Activated T-cell treated with anti-CD3 and anti-CD28 coated beads, Interleukin-2, amount 50 U/mL, for 72 hours (primary cell): ENCODE measurements around the gene NOL3. TPM values are rescaled to one million over a fixed set of nuclear protein-coding genes. Genes with fewer than 3 reads are reported as not detected.

Source experiments
- ATAC-seq, 2 donors: fragments of 150-1000 bp; cut with Tn5 transposase; replicated peaks in 1 of 2; 2 replicates each; pipeline ENCODE4 v1.10.0; 2021; ENCODE audit warnings: moderate library complexity in 2 of 2, mild to moderate bottlenecking in 1 of 2
- DNase-seq, 2 donors: peaks; one replicate each; pipeline ENCODE4 v3.0.0; 2021 to 2022; ENCODE audit warnings: mixed read lengths in 1 of 2
- H3K27ac Mint-ChIP-seq: one replicate; pipeline ENCODE4 v1.8.0; 2022; ENCODE audit warnings: mild to moderate bottlenecking, moderate library complexity, mixed read lengths
- H3K27me3 Mint-ChIP-seq: one replicate; pipeline ENCODE4 v1.8.0; 2022; ENCODE audit warnings: low read depth, mixed read lengths
- H3K36me3 Mint-ChIP-seq, 2 donors: one replicate each; pipeline ENCODE4 v1.8.0; 2022; ENCODE audit warnings: mixed read lengths in 2 of 2, mild to moderate bottlenecking in 1 of 2; ENCODE audit not compliant: insufficient read depth in 2 of 2
- H3K4me1 Mint-ChIP-seq: one replicate; pipeline ENCODE4 v1.8.0; 2022; ENCODE audit warnings: low read depth, mixed read lengths
- H3K4me3 Mint-ChIP-seq, 2 donors: one replicate each; pipeline ENCODE4 v1.8.0; 2022; ENCODE audit warnings: mild to moderate bottlenecking in 2 of 2, mixed read lengths in 2 of 2, moderate library complexity in 2 of 2
- H3K9me3 Mint-ChIP-seq, 2 donors: one replicate each; pipeline ENCODE4 v1.8.0; 2022; ENCODE audit warnings: mixed read lengths in 2 of 2
- total RNA-seq, 2 donors: library from RNA; stranded (reverse); gene quantifications; one replicate each; pipeline ENCODE4 v1.2.3, GENCODE V29; 2022

Gene NOL3
- total RNA-seq, 2 donors from 2014 or later, result 21.6 to 30.6 TPM

DNA sequence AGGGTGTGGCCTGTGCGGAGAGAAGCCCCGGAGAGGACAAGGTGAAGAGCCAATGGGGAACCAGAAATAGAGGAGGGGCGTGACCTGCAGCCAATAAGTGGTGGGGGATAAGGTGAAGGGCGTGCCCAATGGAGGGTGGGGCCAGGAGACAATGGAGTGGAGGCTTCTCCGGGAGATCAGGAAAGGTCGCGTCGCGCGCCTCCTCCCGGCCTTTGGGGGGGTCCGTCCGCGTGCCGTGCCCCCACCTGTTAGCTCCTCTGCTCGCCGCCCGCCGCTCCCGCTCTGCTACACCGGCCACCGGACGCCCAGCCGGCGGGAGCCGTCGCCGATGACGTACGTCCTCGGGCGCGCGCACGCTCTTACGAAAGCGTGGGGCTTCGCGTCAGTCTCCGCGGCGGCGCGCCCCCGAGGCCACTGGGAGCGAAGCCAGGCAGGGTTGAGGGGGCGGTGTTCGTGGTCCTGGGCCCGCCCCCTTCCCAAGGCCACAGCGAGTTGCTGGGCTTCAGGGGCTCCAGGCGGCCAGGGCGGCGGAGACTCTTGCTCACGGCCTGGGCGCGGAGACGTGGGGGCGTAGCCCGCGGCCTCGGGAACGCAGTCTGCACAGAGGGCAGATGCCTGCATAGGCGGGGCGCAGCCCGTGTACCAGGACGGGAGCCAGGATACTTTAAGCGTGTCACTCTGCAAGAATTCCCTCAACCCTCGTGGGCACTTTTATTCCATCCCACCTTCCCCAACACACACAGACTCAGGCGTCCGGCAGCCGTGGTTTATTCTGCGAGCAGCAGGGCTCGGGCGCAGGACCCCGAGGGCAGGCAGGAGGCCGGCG is 13.5 kb downstream of the NOL3 start, which contains the start of gene MATCAP1:
Gene MATCAP1, minus strand, starts transcription at position 337 of the 826 bp plus-strand sequence. CDS start 3,353 bp downstream, outside the sequence.
- no peak within 1 kb of the TSS for H3K4me3 Mint-ChIP-seq
- no peaks in the 10 kb centered on the region for H3K9me3 Mint-ChIP-seq
- H3K4me1 Mint-ChIP-seq, result peaks cover 16% of the 10 kb centered on the region
- ATAC-seq, result peak; percentile 95 to 96
- H3K27ac Mint-ChIP-seq, result no peak within 1 kb of the TSS
- peak; percentile 93 to 97 for DNase-seq
- H3K36me3 Mint-ChIP-seq, result peaks cover 0 to 2% of the 10 kb centered on the region in 2 donors
- H3K27me3 Mint-ChIP-seq, result peaks cover 18% of the 10 kb centered on the region

DNA sequence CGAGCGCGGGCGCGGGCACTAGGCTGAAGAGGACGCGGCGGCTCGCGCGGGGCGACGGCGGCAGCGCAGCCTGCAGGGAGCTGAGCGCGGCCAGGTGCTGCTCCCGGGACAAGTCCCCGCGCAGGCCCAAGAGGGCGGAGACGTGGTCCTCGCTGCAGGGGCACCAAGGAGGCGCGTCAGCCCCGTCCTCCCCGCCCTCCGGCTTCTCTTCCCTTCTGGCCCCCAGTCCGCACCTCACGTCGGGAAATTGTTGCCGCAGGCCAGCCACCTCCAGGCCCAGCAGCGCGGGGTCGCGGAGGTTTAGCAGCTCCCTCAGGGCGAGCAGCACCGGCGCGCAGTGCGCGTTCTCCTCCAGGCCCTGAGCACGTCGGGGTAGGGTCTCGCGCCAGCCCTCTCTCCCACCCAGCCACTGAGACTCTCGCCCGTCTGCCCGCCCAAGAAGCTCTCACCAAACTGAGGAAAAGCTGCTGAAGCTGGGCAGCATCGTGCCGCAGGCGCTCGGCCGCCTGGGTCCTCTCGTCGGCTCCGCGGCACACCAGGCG is 14.2 kb downstream of the NOL3 start:
- Mint-ChIP-seq H3K4me1 (peaks cover 14% of the 10 kb centered on the region), H3K27ac (no peak overlapping the region), H3K9me3 (no peaks in the 10 kb centered on the region), H3K4me3 (no peak overlapping the region), H3K27me3 (peaks cover 12% of the 10 kb centered on the region), H3K36me3 (peaks cover 0 to 2% of the 10 kb centered on the region in 2 donors)
- peak; percentile 41 to 55 for DNase-seq
- peak; percentile 2 to 14 for ATAC-seq

DNA sequence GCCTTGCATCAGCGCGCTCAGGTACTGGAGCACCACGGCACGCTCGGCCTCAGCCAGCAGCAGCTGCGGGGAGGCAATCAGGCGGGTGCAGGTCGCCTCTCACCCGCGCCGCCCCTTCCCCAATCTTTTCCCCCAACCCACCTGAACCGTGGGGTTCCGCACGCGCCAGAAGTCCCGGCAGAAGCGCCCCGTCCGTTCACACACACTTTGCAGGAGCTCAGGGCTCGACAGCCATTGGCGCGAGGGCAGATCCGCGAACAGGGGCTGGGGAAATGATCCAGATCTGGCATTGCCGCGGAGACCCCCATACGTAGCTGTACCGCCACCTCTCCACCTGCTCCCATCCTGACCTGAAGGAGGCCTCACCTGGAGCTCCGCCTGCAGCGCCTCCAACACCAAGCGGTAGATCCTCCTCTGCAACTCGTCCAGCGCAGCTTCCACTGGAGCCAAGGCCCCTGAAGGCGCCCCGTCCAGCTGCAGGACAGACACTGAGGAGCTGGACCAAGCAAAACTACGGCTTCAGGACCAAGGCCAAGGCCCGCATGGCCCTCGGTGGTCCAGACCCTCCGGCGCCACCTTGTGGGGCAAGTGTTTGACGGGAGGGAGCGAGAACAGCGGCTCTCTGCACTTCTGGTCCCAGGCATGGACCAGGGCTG is 14.8 kb downstream of the NOL3 start:
- peaks cover 0 to 2% of the 10 kb centered on the region in 2 donors for H3K36me3 Mint-ChIP-seq

GRCh38 chr16:67185651-67186134 is 15.4 kb downstream of the NOL3 start:
- H3K27ac Mint-ChIP-seq, result no peak overlapping the region
- DNase-seq (no peak), ATAC-seq (no peak)
- no peaks in the 10 kb centered on the region for H3K9me3 Mint-ChIP-seq
- H3K36me3 Mint-ChIP-seq, result peaks cover 0 to 2% of the 10 kb centered on the region in 2 donors
- peaks cover 12% of the 10 kb centered on the region for H3K27me3 Mint-ChIP-seq
- H3K4me3 Mint-ChIP-seq, result peak overlapping the region in 1 of 2 donors; percentile 94
- peaks cover 14% of the 10 kb centered on the region for H3K4me1 Mint-ChIP-seq

More for the DNA sequence above, 14.8 kb downstream of the NOL3 start:
- H3K4me3 Mint-ChIP-seq, result peak overlapping the region in 1 of 2 donors; percentile 94
- DNase-seq, result peak; percentile 90 to 92
- peak; percentile 28 to 34 for ATAC-seq
- H3K4me1 Mint-ChIP-seq, result peaks cover 14% of the 10 kb centered on the region
- H3K27me3 Mint-ChIP-seq, result peaks cover 12% of the 10 kb centered on the region
- H3K9me3 Mint-ChIP-seq, result no peaks in the 10 kb centered on the region
- peak overlapping the region; percentile 58 for H3K27ac Mint-ChIP-seq

DNA sequence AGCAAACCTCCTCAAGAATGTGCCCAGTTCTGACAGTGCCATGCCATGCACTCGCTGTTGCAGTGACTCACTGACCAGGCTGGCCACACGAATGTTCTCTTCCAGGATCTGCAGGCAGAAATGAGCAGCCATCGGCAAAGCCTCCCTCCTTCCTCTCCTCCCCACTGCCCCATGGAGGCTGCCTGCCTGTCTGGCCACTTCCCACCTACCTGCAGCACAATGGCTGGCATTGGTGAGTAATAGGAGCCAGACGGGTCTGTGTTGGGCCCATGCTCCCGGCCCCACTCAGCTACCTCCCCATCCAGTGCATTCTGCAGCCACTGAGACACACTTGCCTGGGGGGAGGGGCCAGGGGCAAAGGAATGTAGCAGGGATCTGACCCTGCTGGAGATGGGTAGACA is 16.2 kb downstream of the NOL3 start:
- Mint-ChIP-seq H3K9me3 (no peaks in the 10 kb centered on the region), H3K27me3 (peaks cover 12% of the 10 kb centered on the region), H3K4me1 (peaks cover 21% of the 10 kb centered on the region), H3K27ac (no peak overlapping the region), H3K4me3 (no peak overlapping the region), H3K36me3 (peaks cover 0 to 2% of the 10 kb centered on the region in 2 donors)
- no peak for DNase-seq
- ATAC-seq, result no peak

DNA sequence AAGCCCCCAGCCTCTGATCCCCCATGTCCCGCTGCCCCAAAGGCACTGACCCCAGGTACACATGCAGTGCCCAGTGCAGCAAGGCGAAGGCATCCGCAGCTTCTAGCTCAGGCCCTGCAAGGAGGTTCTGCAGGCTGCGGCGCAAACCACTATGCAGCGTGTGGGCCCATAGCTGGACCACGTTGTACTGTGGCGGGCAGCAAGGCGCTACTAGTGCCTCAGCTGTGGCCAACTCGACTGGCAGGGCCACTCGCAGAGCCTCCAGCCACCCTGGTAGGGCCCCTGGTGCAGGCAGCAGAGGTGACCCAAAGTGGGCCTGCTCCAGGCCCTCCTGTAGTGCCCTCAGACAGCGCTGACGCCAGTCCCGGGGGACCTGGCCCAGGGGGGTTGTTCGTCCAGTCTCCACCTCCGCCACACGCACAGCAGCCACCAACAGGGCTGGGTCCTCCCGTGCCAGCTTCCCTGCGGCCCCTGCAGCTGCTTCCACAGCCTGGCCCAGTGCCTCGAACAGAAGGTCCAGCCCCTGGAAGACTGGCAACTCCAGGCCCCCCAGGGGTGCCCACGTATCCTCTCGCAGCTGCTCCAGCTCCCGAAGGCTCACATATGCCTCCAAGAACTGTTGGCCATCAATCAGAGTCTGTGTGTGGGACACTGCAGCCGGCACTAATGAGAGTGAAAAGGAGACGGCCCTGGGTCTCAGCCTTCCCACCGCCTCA is 17.0 kb downstream of the NOL3 start:
- no peak overlapping the region for H3K4me3 Mint-ChIP-seq
- no peak overlapping the region for H3K27ac Mint-ChIP-seq
- peaks cover 25% of the 10 kb centered on the region for H3K4me1 Mint-ChIP-seq
- H3K27me3 Mint-ChIP-seq, result peaks cover 12% of the 10 kb centered on the region
- no peaks in the 10 kb centered on the region for H3K9me3 Mint-ChIP-seq
- ATAC-seq (no peak), DNase-seq (no peak)
- H3K36me3 Mint-ChIP-seq, result peaks cover 0 to 2% of the 10 kb centered on the region in 2 donors

DNA sequence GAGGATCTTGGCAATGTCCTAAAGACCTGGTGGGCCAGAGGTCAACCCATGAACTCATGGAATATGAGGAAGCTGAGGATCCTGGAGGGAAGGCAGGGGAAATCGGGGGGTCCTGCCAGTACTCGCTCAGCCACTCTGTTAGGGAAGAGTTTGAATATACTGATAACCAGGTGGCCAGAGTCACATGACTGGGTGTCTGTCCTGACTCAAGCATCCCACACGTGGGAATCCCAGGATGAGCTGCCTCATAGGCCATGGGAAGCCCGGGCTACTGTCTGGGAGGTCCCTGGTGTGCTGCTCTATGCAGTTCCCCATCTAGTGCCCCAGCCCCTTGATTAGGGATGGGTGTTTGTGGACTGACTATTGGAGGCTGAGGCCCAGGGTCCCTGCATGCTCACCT is 18.0 kb downstream of the NOL3 start:
- peaks cover 0 to 3% of the 10 kb centered on the region in 2 donors for H3K36me3 Mint-ChIP-seq
- H3K4me3 Mint-ChIP-seq, result no peak overlapping the region
- H3K9me3 Mint-ChIP-seq, result no peaks in the 10 kb centered on the region
- H3K27ac Mint-ChIP-seq, result no peak overlapping the region
- H3K4me1 Mint-ChIP-seq, result peaks cover 35% of the 10 kb centered on the region
- peaks cover 12% of the 10 kb centered on the region for H3K27me3 Mint-ChIP-seq
- DNase-seq, result no peak
- ATAC-seq, result no peak

DNA sequence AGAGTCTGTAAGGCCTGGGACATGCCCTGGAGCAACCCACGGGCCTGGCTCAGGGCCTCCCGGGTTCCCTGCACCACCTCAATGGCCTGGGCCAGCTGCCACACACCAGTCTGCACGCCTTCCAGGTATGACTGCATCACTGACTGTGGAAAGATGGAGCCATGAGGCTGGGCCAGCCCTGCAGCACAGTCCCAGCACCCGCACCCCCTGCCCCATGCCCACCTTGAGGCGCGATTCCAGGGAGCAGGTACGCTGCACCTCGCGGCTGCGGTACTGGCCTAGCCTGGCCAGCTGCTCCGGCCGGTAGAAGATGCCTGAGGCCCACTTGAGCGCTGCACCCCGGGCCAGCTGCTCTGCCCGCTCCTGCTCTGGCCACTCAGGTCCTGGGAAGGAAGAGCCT is 18.5 kb downstream of the NOL3 start:
- no peak overlapping the region for H3K4me3 Mint-ChIP-seq
- no peak for ATAC-seq

GRCh38 chr16:67190041-67190440 is 19.7 kb downstream of the NOL3 start, which contains the start of gene EXOC3L1:
Gene EXOC3L1, minus strand, starts transcription at chr16:67190136. Its CDS starts 460 bp downstream, at chr16:67189676.
- Mint-ChIP-seq H3K27me3 (peaks cover 8% of the 10 kb centered on the region), H3K36me3 (peaks cover 2 to 11% of the 10 kb centered on the region in 2 donors), H3K27ac (no peak within 1 kb of the TSS), H3K4me1 (peaks cover 39% of the 10 kb centered on the region), H3K4me3 (peak within 1 kb of the TSS in 1 of 2 donors; percentile 91), H3K9me3 (no peaks in the 10 kb centered on the region)
- ATAC-seq (no peak), DNase-seq (no peak)

More for the DNA sequence above, 18.5 kb downstream of the NOL3 start:
- Mint-ChIP-seq H3K36me3 (peaks cover 0 to 3% of the 10 kb centered on the region in 2 donors), H3K27me3 (peaks cover 12% of the 10 kb centered on the region), H3K9me3 (no peaks in the 10 kb centered on the region), H3K27ac (no peak overlapping the region), H3K4me1 (peaks cover 40% of the 10 kb centered on the region)
- DNase-seq, result no peak

DNA sequence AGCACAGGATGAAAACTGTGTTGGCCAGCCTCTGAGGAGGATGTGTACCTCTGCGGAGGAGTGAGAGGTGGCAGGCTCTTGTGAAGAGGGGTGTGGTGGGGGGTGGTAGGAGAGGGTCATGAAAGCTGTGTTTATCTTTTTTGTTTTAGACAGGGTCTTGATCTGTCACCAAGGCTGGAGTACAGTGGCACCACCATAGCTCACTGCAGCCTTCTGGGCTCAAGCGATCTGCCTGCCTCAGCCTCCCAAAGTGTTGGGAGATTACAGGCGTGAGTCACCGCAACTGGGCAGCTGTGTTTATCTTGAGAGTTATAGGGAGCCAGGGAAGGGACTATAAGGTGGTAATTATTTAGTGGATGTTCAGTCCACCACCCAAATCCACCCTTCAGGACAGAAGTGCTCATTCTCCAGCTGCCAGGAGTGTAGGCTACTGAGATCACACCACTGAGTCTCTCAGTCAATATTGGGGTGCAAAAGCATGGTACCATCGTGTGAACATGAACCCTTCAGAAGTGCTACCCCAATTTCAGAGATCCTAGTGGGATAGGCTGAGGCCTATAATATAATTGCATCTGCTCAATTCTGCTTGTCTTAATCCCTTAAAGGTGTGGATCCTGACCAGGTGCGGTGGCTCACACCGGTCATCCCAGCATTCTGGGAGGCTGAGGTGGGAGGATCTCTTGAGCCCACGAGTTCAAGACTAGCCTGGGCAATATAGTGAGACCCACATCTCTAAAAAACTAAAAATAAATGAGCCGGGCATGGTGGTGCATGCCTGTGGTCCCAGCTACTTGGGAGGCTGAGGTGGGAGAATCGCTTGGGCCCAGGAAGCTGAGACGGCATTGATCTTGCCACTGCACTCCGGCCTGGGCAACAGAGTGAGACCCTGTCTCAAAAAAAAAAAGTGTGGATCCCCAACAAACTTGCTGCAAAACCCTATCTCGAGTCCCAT is 20.4 kb downstream of the NOL3 start:
- Mint-ChIP-seq H3K27ac (peak overlapping the region; percentile 82), H3K9me3 (no peaks in the 10 kb centered on the region), H3K27me3 (peaks cover 2% of the 10 kb centered on the region), H3K4me3 (peak overlapping the region; percentile 79 to 91), H3K36me3 (peaks cover 2 to 12% of the 10 kb centered on the region in 2 donors), H3K4me1 (peaks cover 37% of the 10 kb centered on the region)
- no peak for ATAC-seq
- no peak for DNase-seq

- ATAC-seq (peak; percentile 21 to 44), DNase-seq (no peak)
- H3K9me3 Mint-ChIP-seq, result no peaks in the 10 kb centered on the region
- peaks cover 40% of the 10 kb centered on the region for H3K4me1 Mint-ChIP-seq
- H3K4me3 Mint-ChIP-seq, result peak overlapping the region; percentile 79 to 91
- no peaks in the 10 kb centered on the region for H3K27me3 Mint-ChIP-seq
- H3K27ac Mint-ChIP-seq, result peak overlapping the region; percentile 82
- H3K36me3 Mint-ChIP-seq, result peaks cover 5 to 17% of the 10 kb centered on the region in 2 donors
These were observed 21.2 kb downstream of the NOL3 start for GRCh38 chr16:67191411-67191994.
